HG02588 (cell line): ENCODE results near the gene RFX4.
"Not testable (repeated sequence)": the region's sequence is repeated elsewhere in the genome, so short reads cannot be mapped to it uniquely, and the experiment has no call there.

Source experiments
- ATAC-seq: cut with Tn5 transposase; IDR thresholded peaks from one replicate; pipeline ENCODE4 v1.9.1; 2021; ENCODE audit warnings: mild to moderate bottlenecking, moderate library complexity; ENCODE audit not compliant: unreplicated experiment

RFX4 gene

DNA sequence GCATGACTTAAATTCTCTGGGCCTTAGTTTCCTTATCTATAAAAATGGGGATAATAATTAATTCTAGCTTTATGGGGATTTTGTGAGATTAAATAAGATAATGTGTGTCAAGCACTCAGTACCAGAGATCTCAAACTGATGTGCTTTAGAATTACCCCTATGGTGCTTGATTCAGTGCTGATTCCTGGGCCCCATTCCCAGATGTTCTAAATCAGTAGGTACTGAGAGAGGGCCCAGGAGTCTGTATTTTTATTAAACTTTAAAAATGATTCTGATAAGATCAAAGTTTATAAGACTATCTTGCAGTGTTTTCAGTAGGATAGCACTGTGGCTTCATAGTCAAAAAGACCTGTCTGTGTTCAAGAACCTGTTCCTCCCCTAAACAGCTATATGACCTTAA, 102.6 kb downstream of the RFX4 start:
- no peak for ATAC-seq

DNA sequence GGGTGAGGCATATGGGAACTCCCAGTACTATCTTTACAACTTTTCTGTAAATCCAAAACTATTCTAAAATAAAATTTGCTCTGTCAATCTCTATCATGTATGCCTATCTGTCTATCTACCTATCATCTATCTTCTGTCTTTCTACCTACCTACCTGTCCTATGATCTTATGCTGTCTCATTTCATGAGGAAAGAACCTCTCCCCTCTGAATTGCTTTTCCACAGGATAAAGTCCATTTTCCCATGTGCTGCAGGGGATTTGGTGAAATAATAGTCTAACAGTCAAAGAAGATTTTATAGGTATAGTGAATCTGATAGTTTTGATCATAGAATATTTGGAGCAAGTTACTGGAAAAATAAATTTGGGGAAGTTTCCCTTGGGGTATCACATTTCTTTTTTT, 104.9 kb downstream of the RFX4 start:
- ATAC-seq: no peak

DNA sequence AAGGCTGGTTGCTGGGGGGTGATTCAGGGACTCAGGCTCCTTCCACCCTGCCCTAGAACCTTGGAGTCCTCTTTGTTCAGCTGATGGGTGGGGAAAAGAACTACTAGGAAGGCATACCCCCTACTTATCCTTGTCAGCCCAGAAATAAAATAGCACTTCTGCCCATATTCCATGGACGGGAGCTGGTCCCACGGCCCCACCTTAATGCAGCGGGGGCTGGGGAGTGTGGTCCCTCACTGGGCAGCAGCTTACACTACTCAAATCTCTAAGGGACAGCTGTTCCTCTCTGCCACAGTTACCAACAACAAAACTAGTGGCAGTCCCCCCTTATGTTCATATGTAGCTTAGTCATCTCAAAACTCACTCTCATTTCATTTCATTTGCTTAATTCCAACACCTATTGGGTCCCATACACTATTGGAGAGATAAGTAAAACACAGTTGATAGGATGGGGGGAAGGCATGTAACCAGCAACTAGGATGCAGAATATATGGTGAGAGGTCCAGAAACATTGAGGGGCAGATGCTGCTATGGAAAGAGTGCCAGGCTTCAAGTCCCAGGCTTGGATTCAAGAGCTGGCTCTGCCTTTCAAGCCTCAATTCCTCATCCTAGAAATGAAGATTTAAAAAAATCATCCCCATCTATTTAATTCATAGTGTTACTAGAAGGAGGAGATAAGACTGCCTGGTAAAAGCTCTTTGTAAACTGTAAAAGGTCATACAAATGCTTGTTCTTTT, 107.9 kb downstream of the RFX4 start:
- no peak for ATAC-seq

DNA sequence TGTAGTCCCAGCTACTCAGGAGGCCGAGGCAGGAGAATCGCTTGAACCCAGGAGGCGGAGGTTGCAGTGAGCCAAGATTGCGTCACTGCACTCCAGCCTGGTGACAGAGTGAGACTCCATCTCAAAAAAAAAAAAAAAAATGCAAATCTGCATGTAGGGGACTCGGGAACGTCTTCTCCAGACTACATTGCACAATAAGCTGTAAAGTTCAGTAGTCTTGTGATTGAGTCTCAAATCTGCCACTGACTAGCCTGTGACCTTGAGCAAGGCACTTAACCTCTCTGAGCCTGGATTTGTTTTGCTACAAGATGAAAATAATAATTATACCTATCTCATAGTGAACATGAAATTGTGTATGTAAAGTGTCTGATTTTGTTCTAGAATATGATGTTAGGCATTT, 109.2 kb downstream of the RFX4 start:
- not testable (repeated sequence) for ATAC-seq

DNA sequence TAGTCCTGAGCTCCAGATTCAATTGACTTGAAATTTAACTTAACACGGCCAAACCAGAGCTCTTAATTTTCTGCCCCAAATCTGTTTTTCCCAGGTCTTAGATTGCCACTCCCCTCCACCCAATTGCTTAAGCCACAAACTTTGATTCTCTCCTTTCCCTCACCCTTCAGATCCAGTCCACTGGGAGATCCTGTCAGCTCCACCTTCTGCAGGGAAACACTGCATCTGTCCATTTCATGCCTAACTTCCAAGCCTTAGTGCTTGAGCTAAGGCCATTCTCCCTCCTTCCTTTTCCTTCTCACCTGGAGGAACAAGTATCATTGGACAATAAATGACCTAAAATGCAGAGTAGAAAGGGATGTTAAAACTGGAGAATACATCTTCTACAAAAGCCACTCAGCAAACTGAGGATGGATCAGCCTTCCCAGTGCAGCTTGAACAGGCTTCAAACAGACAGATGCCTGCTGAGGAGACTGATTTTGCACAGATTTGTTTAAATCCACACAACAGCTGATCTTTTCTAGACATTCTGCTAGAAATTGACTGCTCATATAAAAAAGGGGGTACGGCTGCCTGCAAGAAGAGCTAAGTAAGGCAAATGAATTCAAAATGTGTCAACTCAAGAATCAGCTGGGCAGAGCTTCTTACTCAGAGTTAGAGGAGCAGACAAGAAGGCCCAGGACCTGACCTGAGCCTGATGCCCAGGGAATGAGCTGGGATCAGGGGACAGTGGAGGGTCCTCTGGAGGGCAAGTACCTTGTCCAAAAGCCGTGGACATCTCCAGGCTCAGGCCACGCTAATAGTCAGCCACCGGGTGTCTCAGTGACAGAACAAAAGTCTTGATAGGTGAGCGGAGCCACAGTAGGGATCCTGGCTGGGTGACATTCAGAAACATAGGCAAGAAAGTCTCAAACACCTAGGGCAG, 110.4 kb downstream of the RFX4 start:
- no peak for ATAC-seq

DNA sequence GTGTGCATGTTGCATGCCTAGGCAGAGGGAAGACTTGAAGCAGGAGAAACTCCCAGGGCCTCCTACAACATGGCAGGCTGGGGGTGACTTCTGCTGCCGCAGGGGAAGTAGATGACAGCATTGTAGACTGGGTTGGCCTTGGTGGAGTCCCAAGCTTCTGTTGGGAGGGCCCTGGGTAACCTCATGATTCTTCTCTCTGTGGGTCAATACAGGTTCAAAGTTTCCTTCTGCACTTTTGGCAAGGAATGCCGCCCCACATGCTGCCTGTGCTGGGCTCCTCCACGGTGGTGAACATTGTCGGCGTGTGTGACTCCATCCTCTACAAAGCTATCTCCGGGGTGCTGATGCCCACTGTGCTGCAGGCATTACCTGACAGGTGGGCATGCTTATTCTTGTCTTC, 113.3 kb downstream of the RFX4 start:
- ATAC-seq: no peak

DNA sequence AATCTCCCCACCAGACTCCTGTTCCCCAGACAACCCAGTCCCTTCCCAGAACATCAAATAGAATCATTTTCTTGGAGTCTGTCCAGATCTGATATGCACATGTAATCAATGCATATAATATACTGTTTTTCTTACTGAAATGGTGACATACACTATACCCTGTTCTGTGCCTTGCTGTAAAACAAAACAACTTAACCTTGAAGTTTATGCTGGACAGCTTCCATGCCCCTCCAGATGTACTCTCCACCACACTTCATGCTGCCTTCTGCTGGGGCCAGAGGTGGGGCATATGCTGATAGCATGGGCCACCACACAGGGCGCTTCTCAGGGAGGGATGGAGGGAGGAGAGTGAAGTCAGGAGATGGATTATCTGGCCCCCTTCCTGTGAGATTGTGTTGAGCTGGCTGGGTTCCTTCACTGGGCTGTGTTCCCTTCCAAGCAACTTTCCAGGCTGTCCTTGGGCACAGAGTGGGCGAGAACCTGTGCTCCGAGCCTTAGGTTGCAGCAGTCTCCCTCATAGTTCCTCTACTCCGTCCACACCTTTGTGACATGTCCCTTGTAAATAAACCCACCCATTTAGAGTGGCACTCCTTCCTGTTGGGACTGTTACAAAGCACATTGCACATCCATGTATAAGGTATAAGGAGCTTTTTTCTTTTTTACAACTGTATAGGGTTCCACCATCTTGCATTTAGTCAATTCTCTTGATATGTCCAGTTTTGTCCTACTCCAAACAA, 114.0 kb downstream of the RFX4 start:
- no peak for ATAC-seq

DNA sequence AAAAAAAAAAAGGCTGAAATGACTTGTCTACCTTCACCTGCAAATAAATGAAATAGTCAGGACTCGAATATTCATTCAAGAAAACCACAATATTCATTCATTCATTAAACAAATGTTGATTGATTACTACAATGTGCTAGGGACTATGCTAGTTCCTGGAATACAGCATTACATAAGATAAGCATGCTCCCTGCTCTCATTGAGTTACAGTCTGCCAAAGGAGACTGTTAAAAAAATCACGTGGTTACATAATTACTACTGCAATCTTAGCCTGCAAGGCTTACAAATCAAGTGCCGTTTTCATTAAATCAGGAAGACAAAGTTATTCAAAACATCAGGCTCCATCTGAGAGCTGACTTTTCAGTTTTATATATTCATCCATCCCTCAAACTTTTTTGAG, 121.3 kb downstream of the RFX4 start:
- ATAC-seq: no peak

DNA sequence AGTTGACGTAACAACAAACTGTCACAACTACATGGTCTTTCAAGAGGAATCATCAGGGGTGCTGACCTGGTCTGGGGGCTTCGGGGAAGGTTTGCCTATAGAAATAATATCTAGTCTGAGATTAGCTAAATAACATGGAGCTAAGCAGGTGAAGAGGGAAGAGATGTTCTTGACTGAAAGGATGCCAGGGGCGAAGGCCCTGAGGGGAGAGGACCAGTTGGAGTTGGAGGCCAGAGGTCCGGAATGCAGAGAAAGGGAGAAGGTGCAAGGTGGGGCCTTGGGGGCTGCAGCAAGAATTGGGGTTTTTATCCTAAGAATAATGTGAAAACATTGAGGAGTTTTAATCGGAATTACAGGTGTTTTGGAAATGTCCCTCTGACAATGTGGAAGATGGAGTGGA, 123.2 kb downstream of the RFX4 start:
- ATAC-seq: no peak

DNA sequence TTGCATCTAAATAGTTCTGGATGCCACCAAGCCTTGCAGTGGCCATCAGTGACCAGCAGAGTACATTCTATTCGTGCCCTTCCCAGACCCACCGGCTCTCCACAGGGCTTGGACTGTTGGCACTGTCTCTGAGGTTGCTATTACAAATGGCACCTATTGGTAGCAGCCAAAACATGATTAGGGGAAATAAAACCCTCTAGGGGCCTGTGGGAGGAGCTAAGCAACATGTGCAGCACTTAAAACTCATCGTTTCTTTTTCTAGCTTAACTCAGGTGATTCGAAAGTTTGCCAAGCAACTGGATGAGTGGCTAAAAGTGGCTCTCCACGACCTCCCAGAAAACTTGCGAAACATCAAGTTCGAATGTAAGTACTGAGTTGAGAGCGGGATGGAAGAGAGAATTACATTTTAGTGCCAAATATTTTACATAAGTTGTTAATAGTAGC, 126.3 kb downstream of the RFX4 start:
- no peak for ATAC-seq

DNA sequence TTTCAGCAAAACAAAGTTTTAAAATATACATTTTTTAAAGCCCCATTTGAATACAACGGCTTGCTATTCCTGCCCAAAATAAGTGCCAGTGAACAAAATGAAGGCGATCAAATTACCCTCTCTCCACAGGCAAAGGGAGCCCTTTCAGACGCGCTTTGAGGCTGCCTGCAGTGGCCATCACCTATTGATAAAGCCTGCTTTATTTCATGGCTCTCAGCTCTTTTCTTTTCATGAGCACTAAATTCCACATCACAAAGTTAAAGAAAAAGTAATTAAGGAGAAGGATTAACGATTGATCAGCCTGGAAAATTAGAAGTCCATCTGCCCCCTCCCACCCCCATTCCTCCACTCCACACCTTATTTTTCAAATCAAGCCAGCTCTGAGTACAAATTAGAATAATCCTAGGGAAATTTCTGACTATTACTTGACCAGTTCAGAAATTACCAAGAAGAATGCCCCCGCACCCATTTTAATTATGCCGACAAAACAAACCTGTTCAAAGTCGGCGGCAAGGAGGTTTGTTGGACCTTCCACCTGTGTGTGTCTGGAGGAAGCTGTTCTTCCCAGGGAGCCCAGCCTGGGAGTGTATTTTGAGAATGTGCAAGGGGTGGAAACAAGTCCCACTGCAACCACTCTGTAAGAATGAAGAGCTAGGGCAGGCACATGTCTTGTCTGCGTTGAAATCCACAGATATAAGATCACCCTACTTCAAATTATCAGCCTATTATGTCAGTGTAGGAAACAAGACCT, 127.5 kb downstream of the RFX4 start:
- ATAC-seq: no peak

DNA sequence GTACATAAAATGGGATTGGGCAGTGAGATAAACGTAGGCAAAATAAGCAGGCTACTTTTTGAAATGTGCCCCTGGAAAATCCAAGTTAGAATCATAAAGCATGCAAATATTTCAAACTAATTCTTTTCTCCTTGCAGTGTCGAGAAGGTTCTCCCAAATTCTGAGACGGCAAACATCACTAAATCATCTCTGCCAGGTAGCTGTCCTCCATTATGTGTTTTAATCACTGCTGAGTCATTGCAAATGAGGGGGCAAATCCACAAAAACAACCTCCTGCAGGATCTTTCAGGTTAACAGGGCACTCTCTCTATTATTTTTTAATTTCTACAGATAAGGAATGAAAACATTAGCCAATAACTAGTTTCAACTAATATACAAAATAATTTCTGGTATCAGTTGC, 128.5 kb downstream of the RFX4 start:
- no peak for ATAC-seq

DNA sequence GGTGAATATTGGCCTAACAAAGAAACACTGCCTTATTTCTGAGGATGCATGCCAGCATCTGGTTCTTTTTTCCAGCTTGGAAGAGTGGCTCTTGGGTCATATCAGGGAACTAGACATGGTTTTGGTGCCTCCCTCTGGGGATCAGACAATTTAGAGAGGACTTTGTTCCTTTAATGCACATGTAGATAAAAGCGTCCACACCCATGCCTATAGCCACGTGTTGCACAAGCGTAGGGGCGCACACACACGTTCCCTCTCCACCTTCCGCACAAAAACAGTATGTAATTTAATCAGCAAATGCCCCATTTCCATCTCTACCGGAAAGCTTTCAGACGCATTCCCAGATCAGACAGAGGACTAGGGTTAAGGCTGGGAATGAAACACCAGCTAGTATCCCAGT, 130.0 kb downstream of the RFX4 start:
- ATAC-seq: no peak

DNA sequence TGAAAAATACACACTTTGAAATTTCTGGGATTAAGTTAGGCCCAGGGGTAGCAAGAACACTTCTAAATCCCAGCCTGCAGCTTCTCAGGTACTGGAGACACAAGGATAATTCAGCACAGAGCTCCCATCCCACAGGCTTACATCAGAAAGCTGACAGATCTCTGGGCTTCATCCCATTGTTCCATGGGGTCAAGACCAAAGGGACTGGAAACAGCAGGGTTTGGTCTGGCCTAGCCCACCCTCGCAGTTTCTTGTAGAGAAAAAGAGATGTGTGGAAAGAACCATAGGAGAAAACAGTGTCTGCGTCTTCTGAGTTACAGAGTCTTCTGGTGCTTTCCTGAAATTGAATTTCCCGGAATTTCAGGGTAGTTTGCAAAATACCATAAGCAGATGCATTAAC, 132.1 kb downstream of the RFX4 start:
- ATAC-seq: no peak

DNA sequence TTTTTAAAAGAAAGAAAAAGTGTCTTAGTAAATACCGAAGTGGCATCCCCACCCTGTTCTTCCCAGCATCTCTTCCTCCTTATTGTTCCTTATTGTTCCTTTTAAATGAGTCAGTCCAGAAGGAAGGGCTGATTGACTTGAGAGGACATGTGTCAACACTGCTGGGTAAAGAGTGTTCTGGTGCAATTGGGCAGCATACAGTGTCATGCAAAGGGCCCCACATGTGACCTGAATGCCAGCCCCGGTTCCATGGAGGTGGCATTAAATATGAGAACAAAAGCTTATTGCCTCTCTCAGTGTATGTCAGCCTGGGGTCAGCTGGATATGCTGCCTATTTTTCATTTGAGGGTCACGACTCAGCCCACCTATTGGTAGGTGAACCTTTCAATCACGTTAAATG, 132.8 kb downstream of the RFX4 start:
- ATAC-seq: no peak

DNA sequence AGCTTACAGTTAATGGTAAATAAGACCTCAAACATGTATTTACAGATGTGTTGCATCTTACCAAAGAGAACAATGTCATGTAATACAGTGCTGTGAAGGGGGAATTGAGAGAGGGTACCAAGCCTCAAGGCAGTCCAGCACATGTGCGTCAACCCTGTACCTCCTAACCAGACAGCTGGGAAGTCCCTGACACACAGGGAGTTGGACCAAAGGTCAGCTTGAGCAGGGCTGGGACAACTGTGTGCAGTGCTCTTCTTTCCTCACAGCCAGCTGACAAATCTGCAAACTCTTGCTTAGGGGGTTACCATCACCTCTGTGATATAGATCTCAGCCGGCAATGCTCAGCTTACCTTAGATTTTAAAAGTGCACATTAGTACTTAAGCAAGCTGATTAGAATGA, 134.9 kb downstream of the RFX4 start:
- ATAC-seq: no peak

DNA sequence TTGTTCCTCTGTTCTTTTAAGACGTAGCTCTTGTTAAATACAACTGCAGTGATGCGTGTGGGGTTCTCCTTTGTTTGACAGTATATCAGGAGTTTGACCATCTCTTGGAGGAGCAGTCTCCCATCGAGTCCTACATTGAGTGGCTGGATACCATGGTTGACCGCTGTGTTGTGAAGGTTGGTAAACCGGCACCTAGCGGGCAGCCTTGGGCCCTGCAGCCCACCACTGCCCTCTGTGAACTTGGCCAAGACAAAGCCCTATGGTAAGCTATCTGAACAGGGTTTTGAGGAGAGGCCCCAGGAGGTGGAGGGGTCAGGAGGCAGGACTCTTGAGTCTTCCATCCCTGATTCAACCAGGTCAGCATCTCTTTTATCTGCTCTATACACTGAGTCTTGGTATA, 137.1 kb downstream of the RFX4 start:
- no peak for ATAC-seq

DNA sequence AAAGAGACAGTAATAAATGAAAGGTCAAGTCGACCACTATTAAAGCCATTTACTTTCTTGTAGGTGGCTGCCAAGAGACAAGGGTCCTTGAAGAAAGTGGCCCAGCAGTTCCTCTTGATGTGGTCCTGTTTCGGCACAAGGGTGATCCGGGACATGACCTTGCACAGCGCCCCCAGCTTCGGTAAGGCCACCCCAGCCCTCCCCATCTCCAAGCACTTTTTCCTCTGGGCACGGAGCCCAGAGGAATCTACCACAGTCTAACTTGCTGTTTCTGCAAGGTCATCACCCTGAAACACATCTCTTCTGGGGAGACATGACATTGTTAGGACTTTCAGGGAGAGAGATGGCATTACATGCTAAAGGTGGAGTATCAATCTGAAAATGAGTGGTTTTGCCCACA, 137.9 kb downstream of the RFX4 start:
- ATAC-seq: no peak

DNA sequence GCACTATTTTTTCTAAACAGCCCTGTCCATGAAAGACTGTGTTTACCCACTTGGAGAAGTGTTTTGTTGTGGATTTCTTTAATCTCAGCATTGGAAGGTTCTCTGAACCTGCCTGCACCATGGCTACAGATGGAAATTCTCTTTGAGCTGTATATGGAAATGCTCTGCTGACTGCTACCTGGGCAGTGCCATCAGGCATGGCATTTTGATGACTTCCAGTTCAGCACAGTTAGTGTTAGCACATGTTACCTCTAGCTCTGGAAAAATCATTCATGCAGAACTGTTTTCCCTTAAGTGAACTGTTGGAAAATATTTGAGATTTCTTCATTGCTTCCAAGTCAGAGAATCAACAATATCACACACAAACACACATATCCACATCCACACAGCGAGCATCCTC, 139.1 kb downstream of the RFX4 start:
- ATAC-seq: no peak

DNA sequence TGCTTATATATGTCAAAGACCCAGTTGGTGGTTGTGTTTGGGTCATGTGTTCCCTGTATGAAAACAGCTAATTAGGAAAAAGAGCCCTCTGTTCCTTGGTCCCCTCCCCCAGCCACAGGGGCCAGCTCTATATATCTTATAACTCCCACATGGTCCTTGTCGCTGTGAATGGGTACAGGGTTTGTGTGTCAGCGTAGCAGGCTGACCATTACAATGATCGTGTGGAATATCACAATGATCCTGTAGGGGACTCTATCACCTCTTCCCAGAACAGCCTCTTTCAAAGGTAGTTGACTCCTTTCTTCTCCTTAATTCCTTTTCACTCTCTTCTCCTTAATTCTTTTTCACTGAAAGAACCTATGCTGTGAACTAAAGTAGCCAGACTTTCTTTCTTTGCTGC, 140.0 kb downstream of the RFX4 start:
- ATAC-seq: no peak

DNA sequence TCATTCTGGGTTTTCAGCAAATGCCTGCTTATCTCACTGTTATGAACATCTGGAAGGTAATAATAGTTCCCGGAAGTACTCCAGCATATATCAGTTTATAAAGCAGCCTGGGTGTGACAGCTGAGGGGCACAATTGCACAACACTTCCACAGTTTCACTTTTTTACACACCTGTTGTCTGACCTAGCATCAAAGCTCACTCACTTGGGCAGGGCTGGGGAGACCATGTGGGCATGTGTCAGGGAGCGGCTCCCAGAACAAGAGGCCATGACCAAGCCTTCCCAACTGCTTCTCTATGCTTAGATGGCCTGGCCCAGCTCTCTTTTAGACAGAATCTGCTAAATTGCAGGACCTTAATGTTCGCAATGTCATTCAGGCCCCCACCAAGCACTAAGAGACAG, 140.6 kb downstream of the RFX4 start:
- no peak for ATAC-seq
